22Rv1 (cell line): ENCODE results near the gene A4GNT.
"Not testable (repeated sequence)": the region's sequence is repeated elsewhere in the genome, so short reads cannot be mapped to it uniquely, and the experiment has no call there.

Experiments
- H3K27ac ChIP-seq: fragments of 450-650 bp; 2 replicates; pipeline ENCODE4 v1.5.1; 2017
- ZFX ChIP-seq: fragments of 450-650 bp; IDR thresholded peaks from 2 replicates; pipeline ENCODE4 v1.6.1; 2017; ENCODE audit warnings: antibody characterized with exemption, borderline replicate concordance
- TF ChIP-seq, protein P1 (sequence below): fragments of 450-650 bp; IDR thresholded peaks from 2 replicates; pipeline ENCODE4 v1.5.1; 2017; ENCODE audit warnings: mild to moderate bottlenecking

Gene A4GNT

DNA sequence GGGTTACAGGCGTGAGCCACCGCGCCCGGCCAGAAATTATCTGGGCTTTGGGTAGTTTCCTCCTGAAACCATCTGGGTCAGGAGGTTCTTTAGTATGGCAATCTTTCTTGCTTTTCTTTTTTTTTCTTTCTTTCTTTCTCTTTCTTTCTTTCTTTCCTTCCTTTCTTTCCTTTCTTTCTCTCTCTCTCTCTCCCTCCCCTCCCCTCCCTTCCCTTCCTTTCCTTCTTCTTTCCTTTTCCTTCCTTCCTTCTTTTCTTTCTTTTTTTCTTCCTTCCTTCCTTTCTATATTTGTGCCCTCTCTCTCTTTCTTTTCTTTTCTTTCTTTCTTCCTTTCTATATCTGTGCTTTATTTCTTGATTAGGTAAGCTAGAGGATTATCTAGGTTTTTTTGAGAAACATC is 25.6 kb upstream of the A4GNT start:
- H3K27ac ChIP-seq = no peak overlapping the region
- TF ChIP-seq, protein P1, sequence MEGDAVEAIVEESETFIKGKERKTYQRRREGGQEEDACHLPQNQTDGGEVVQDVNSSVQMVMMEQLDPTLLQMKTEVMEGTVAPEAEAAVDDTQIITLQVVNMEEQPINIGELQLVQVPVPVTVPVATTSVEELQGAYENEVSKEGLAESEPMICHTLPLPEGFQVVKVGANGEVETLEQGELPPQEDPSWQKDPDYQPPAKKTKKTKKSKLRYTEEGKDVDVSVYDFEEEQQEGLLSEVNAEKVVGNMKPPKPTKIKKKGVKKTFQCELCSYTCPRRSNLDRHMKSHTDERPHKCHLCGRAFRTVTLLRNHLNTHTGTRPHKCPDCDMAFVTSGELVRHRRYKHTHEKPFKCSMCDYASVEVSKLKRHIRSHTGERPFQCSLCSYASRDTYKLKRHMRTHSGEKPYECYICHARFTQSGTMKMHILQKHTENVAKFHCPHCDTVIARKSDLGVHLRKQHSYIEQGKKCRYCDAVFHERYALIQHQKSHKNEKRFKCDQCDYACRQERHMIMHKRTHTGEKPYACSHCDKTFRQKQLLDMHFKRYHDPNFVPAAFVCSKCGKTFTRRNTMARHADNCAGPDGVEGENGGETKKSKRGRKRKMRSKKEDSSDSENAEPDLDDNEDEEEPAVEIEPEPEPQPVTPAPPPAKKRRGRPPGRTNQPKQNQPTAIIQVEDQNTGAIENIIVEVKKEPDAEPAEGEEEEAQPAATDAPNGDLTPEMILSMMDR = no peak
- TF ChIP-seq ZFX = no peak

- no peak overlapping the region for H3K27ac ChIP-seq
- no peak for TF ChIP-seq ZFX
- TF ChIP-seq, protein P1 = no peak
These were observed 22.3 kb upstream of the A4GNT start for GRCh38 chr3:138154534-138154933.

DNA sequence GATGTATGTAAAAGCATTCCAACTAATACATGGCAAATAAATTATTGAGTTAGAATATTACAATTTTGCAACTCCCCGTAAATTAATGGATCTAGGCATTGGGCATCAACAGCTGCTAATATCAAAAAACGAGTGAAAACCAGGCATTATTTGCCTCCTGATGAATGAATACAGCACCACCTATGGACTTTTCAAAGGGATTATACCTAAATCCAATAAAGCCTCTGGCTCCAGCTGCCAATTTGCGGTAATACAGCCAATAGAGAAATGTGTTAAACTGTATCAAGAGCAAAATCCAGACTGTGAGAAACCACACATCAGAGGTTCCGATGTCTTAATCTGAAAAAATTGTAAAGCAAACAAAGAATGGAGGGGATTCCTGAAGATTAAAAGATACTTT is 16.3 kb upstream of the A4GNT start:
- TF ChIP-seq, protein P1 = no peak
- no peak for TF ChIP-seq ZFX
- no peak overlapping the region for H3K27ac ChIP-seq

- H3K27ac ChIP-seq = not testable (repeated sequence)
These were observed 10.0 kb upstream of the A4GNT start for GRCh38 chr3:138142181-138142580.

- H3K27ac ChIP-seq = no peak overlapping the region
- TF ChIP-seq ZFX = no peak
- TF ChIP-seq, protein P1 = no peak
These were observed 8.8 kb upstream of the A4GNT start for GRCh38 chr3:138140940-138141339.

GRCh38 chr3:138139691-138140090 is 7.5 kb upstream of the A4GNT start:
- TF ChIP-seq, protein P1 = no peak
- no peak for TF ChIP-seq ZFX
- H3K27ac ChIP-seq = no peak overlapping the region

DNA sequence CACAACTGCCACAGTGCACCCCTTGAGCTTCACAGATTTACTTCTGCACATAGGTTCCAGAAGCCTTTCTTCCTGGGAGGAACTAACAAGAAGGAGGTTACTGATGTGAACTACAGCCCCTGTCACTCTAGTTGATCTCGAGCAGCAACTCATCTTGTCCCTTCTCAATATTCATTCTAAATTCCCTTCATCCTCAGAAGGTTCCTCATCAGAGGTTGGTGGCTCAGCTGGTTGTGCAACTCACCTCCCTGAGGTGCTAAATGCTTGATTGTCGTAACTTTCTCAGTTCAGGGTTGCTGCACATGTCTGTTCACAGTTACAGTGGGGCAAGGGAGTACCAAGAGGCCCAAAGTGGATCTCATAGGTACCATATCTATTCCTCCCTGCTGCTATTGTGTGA is 5.7 kb upstream of the A4GNT start:
- no peak overlapping the region for H3K27ac ChIP-seq

GRCh38 chr3:138136201-138136600 is 4.0 kb upstream of the A4GNT start:
- TF ChIP-seq, protein P1 = no peak
- no peak for TF ChIP-seq ZFX
- H3K27ac ChIP-seq = no peak overlapping the region

More for the DNA sequence above, 5.7 kb upstream of the A4GNT start:
- TF ChIP-seq, protein P1 = no peak
- TF ChIP-seq ZFX = no peak
